ENCODE results near the gene LIX1.

The LIX1 gene

DNA sequence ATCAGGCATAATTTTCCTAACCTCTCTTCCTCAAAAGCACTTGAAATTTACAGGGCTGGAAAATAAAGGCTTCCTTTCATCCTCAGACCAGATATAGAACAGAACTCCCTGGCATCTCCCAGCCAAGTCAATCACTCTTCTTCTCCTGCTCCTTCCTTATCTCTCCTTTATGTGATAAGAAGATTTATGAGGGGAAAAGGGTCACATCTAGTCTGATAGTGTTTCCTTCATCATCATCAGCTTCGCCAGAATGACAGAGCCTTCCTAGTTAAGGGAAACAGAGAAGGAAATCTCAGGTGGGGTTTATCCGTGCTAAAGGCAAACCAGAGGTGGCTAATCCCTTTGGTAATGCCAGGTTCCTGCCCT lies 36.2 kb downstream of the LIX1 start:
- TF ChIP-seq, protein P1, sequence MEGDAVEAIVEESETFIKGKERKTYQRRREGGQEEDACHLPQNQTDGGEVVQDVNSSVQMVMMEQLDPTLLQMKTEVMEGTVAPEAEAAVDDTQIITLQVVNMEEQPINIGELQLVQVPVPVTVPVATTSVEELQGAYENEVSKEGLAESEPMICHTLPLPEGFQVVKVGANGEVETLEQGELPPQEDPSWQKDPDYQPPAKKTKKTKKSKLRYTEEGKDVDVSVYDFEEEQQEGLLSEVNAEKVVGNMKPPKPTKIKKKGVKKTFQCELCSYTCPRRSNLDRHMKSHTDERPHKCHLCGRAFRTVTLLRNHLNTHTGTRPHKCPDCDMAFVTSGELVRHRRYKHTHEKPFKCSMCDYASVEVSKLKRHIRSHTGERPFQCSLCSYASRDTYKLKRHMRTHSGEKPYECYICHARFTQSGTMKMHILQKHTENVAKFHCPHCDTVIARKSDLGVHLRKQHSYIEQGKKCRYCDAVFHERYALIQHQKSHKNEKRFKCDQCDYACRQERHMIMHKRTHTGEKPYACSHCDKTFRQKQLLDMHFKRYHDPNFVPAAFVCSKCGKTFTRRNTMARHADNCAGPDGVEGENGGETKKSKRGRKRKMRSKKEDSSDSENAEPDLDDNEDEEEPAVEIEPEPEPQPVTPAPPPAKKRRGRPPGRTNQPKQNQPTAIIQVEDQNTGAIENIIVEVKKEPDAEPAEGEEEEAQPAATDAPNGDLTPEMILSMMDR (IDR thresholded peaks at IDR 0.05; ENCODE audit: insufficient read depth, low read length, missing control alignments), result no peak
- CTCF ChIA-PET, result no interaction called here
- DNase-seq (ENCODE audit: low read depth, low spot score), result no peak
- POLR2A ChIA-PET, result no interaction called here
- no peak overlapping the region for H3K4me3 ChIP-seq (ENCODE audit: low read depth, low read length)

DNA sequence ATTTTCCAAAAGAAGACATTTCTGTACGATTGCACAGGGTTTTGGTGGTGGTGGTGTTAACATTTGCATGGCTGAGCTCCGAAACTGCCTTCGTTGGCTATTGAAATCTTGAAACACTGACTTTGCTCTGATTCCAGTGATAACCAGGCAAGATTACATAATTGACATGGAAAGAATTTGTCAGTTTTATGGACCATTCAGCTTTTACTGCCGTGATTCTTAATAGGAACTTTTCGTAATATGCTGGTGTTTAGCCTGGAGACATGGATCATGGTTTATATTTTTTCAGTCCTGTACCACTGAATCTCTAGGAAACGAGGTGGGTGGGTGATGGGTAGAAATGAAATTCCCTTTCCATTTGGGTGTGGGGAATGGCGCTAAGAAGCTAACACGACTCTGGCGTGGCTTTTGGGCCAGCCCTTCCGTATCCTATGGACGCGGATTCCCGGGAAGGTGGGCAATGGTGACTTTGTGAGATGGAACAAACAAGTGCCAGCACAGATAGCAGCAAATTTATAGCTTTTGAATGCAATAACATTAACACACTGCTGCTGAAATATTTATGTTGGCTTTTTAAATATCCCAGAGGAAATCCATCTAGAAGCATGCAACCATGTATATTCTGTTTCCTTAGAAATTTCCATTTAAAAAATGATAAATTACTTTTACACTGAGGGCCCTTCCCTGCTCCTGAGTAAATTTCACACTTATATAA lies 36.8 kb downstream of the LIX1 start:
- H3K4me3 ChIP-seq (ENCODE audit: low read depth, low read length), result no peak overlapping the region
- ChIA-PET CTCF (no interaction called here), POLR2A (no interaction called here)
- TF ChIP-seq, protein P1 (IDR thresholded peaks at IDR 0.05; ENCODE audit: insufficient read depth, low read length, missing control alignments), result no peak
- no peak for DNase-seq (ENCODE audit: low read depth, low spot score)

DNA sequence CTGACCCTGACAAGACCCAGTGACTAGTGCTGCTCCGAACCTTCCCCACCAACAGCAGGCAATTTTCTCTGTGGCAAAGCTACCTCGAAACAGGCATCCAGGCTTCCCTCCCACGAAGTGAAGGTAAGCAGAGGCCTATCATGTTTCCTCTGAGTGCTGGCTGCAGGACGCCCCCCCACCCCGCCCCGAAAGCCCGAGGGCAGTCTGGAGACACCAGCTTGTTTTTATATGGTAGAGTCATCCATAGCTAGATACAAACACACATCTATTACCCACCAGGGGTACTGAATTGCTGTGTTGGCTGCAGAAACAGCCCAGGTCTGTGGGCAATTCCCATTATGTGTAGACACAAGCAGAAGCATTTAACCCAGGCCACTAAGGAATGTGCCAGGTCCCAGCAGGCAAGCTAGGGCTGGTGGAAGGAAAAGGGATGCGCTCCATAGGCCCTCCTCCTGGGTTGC lies 40.4 kb downstream of the LIX1 start:
- TF ChIP-seq, protein P1 (IDR thresholded peaks at IDR 0.05; ENCODE audit: insufficient read depth, low read length, missing control alignments), result no peak
- ChIA-PET CTCF (interaction anchor here (0.8 to 1.3 kb wide), 2 partner anchors 40 to 105 kb away, joined by 3 to 4 read pairs; no protein-coding TSS in a partner anchor), POLR2A (no interaction called here)
- H3K4me3 ChIP-seq (ENCODE audit: low read depth, low read length), result no peak overlapping the region
- no peak for DNase-seq (ENCODE audit: low read depth, low spot score)

DNA sequence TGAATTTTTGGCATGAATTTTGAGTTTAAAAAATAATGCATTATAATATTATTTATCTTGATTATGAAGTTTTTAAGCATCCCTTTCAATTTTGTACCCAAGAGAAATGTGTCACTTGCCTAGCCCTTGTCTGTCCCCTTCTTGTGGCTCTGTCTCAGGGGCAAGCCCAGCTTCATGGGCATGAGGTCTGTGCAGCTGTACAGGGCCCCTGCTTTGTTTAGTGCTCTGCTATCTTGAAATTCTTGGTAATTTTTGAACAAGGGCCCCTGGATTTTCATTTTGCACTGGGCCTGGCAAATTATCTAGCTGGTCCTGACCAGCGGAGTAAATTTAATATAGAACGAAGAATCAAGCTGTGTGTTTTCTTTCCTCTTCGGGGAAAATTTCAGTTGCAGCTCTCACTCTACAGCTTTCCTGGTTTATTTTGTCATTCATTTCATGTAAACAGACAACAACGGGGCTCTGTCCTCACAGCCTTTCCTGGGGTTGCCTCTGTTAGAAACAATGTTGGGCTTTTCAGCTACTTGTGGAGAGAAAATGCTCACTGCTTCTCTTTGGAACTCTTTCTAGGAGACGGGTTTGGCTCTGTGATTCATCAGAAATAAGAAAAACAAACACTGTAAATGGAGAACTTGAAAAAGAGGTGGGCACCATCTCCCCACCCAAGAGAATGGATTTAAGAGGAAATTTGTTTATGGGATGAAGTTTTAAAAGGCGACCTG lies 41.1 kb downstream of the LIX1 start:
- ChIA-PET POLR2A (no interaction called here), CTCF (interaction anchor here (1.3 to 1.8 kb wide), 2 partner anchors 104 to 233 kb away, joined by 4 read pairs; no protein-coding TSS in a partner anchor)
- H3K4me3 ChIP-seq (ENCODE audit: low read depth, low read length), result no peak overlapping the region
- DNase-seq (ENCODE audit: low read depth, low spot score), result no peak
- TF ChIP-seq, protein P1 (IDR thresholded peaks at IDR 0.05; ENCODE audit: insufficient read depth, low read length, missing control alignments), result no peak

DNA sequence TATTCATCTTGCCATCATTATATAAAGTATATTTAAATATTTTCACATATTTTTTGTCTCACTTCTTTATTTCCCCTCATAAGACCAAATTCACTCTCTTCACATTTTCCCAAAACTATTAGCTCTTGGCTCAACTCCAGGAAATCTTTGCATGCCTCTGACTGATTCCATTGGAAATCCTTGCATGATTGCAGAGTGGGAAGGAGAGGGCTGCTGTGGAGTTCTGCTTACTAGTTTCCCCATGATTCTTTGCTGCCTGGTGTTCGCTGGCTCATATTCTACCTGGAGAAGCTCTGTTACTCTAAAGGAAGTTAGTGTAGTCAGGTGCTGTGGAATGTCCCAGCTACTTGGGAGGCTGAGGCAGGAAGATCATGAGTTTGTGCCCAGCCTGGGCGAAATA lies 41.9 kb downstream of the LIX1 start:
- ChIA-PET POLR2A (no interaction called here), CTCF (interaction anchor here (1.8 kb wide), 1 partner anchor 232 kb away, joined by 4 read pairs; no protein-coding TSS in a partner anchor)
- TF ChIP-seq, protein P1 (IDR thresholded peaks at IDR 0.05; ENCODE audit: insufficient read depth, low read length, missing control alignments), result no peak
- H3K4me3 ChIP-seq (ENCODE audit: low read depth, low read length), result no peak overlapping the region
- no peak for DNase-seq (ENCODE audit: low read depth, low spot score)

DNA sequence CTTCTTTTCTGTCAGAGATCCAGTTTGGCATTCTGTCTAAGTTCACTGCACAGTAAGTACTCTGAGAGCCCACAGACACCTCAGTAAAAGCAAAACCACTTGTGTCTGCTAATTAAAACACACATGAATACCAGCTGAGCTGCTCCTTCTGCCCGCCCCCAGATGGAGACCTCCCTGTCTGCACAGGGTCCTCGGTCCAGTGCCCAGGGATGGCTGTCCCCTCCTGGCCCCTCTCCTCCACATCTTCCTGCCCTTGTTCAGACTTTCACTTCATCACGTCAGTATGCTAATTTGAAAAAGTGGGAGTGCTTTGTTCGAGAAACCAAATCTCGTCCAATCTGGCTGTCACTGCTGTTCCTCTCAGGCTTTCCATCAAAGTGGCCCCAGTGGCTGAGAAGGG lies 43.5 kb downstream of the LIX1 start:
- TF ChIP-seq, protein P1 (IDR thresholded peaks at IDR 0.05; ENCODE audit: insufficient read depth, low read length, missing control alignments), result no peak
- no peak for DNase-seq (ENCODE audit: low read depth, low spot score)
- H3K4me3 ChIP-seq (ENCODE audit: low read depth, low read length), result peak overlapping the region; percentile 27
- POLR2A ChIA-PET, result no interaction called here
- CTCF ChIA-PET, result no interaction called here

Measured in AG04449 (cell line).